Activated T-cell treated with anti-CD3 and anti-CD28 coated beads for 4 hours (primary cell): ENCODE results near the gene FAM162A.
"Not testable (repeated sequence)": the region's sequence is repeated elsewhere in the genome, so short reads cannot be mapped to it uniquely, and the experiment has no call there.

Experiments
- DNase-seq: peaks from one replicate; pipeline ENCODE4 v3.0.0-alpha.2; 2020

The FAM162A gene

DNA sequence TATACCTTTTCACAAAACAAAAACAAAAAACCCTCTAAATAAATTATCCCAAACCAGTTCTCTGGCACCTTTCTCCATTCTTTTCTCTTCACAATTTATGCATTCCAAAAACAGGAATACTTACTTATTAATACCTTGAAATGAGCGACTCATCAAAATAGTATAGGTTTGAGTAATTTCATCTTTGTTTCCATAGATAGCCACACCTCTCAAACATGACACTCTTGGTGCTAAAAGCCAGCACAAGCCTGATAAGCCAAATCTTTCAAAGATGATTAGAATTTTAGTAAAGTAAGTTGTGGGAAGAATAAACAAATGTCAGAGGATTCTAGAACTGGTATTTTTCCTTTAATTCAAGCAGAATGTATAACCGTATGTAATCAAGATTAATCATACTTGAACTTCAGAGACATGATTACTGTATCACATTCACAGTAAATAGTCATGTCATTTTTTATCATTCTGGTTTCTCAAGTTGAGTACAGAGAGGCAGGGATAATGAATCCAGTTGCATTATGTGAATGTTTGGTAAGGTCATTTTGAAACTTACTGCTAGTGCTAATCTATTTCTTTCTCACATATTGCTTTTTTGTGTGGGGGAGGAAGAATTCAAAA lies 44.0 kb downstream of the FAM162A start:
- no peak for DNase-seq

DNA sequence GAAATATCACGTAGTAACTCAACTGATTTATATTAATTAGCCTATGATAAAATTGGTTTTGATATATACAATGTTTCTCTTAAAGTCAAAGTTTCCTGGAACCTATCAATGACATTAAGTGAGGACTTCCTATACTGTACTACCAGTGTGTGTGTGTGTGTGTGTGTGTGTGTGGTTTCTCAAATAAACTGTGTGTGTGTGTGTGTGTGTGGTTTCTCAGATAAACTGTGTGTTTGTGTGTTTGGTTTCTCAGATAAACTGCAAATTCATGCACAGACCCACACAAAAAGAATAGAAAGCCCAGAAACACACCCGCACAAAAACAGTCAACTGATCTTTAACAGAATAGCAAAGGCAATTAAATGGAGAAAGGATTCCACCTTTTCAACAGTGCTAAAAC lies 46.4 kb downstream of the FAM162A start:
- no peak for DNase-seq

- DNase-seq = no peak
These were observed 52.0 kb downstream of the FAM162A start for GRCh38 chr3:122435950-122436349.

- DNase-seq = no peak
These were observed 59.1 kb downstream of the FAM162A start for GRCh38 chr3:122443090-122443489.

GRCh38 chr3:122443762-122444490 lies 59.9 kb downstream of the FAM162A start:
- not testable (repeated sequence) for DNase-seq

- DNase-seq = not testable (repeated sequence)
These were observed 60.5 kb downstream of the FAM162A start for GRCh38 chr3:122444491-122444887.

- not testable (repeated sequence) for DNase-seq
These were observed 64.2 kb downstream of the FAM162A start for GRCh38 chr3:122448218-122448617.

- no peak for DNase-seq
These were observed 67.4 kb downstream of the FAM162A start for GRCh38 chr3:122451371-122451770.

- DNase-seq = no peak
These were observed 72.1 kb downstream of the FAM162A start for GRCh38 chr3:122456074-122456473.

DNA sequence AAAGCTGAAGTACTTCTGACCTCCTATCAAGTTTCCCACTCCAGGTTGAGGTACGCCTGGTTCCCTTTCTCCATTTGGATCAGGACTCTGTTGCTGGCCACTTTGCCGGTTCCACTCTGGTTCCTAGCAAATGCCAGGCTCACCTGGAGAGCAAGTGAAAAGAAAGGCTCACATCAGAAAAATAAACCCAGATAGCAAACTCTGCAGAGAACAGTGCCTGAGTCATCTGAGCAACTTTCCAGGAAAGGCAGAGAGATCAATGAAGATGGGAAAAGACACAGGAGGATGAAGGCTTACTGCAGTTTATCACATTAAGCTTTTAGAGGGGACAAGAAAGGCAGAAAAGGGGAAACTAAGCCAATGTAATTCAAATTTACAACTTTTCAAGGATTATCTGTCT lies 73.7 kb downstream of the FAM162A start:
- no peak for DNase-seq

DNA sequence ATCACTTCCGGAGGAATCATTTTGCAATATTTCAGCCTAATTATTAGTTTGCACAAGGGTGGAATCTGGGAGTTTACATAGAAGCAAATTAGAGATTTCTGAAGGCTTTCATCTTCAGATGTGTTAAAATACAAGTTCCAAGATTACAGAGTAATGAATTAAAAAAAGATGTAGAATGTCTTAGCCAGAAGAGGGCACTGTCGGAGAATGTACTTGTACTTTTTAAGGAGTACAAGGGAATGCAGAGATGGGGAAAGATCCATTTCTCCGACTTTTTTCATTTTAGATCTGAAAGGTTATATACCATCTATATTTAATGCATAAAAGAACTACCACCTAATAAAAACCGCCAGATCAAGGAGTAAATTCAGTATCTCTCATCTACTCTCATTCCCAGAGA lies 75.0 kb downstream of the FAM162A start:
- no peak for DNase-seq

- DNase-seq = no peak
These were observed 77.8 kb downstream of the FAM162A start for GRCh38 chr3:122461806-122462205.
